ENCODE measurements around the gene HOXC4.
A peak's percentile ranks its signal among the peaks of the same experiment; 100 is the strongest.

Gene HOXC4

GRCh38 chr12:54053751-54054741, at the start of gene HOXC4:
HOXC4 (plus strand) TSS chr12:54053835; CDS start chr12:54053923, 88 bp downstream.
- no peak for DNase-seq (ENCODE audit: low read depth in 3 of 3, low spot score in 1 of 3)

GRCh38 chr12:54004063-54004840, 49.4 kb upstream of the HOXC4 start:
- DNase-seq (ENCODE audit: low read depth in 3 of 3, low spot score in 1 of 3) = no peak

- no peak for DNase-seq (ENCODE audit: low read depth in 3 of 3, low spot score in 1 of 3)
These were observed 48.6 kb upstream of the HOXC4 start for GRCh38 chr12:54004841-54005530.

- no peak for DNase-seq (ENCODE audit: low read depth in 3 of 3, low spot score in 1 of 3)
These were observed 48.1 kb upstream of the HOXC4 start for GRCh38 chr12:54005531-54005852.

GRCh38 chr12:54005853-54006558, 47.6 kb upstream of the HOXC4 start:
- peak; percentile 54 to 84 (median 71) for DNase-seq (ENCODE audit: low read depth in 3 of 3, low spot score in 1 of 3)

GRCh38 chr12:54006559-54007220, 46.9 kb upstream of the HOXC4 start:
- no peak for DNase-seq (ENCODE audit: low read depth in 3 of 3, low spot score in 1 of 3)

- DNase-seq (ENCODE audit: low read depth in 3 of 3, low spot score in 1 of 3) = no peak
These were observed 45.9 kb upstream of the HOXC4 start for GRCh38 chr12:54007538-54008259.

- DNase-seq (ENCODE audit: low read depth in 3 of 3, low spot score in 1 of 3) = no peak
These were observed 45.4 kb upstream of the HOXC4 start for GRCh38 chr12:54008260-54008552.

GRCh38 chr12:54009171-54010052, 44.2 kb upstream of the HOXC4 start:
- no peak for DNase-seq (ENCODE audit: low read depth in 3 of 3, low spot score in 1 of 3)

GRCh38 chr12:54010053-54010971, 43.3 kb upstream of the HOXC4 start:
- no peak for DNase-seq (ENCODE audit: low read depth in 3 of 3, low spot score in 1 of 3)

GRCh38 chr12:54010972-54011664, 42.5 kb upstream of the HOXC4 start:
- DNase-seq (ENCODE audit: low read depth in 3 of 3, low spot score in 1 of 3) = no peak

- DNase-seq (ENCODE audit: low read depth in 3 of 3, low spot score in 1 of 3) = no peak
These were observed 41.7 kb upstream of the HOXC4 start for GRCh38 chr12:54011665-54012532.

GRCh38 chr12:54012631-54013409, 40.8 kb upstream of the HOXC4 start:
- DNase-seq (ENCODE audit: low read depth in 3 of 3, low spot score in 1 of 3) = no peak

- no peak for DNase-seq (ENCODE audit: low read depth in 3 of 3, low spot score in 1 of 3)
These were observed 39.1 kb upstream of the HOXC4 start for GRCh38 chr12:54014377-54015017.

Measured in stimulated activated CD4-positive, alpha-beta T cell treated with anti-CD3 and anti-CD28 coated beads, TNF-alpha, amount 100 ng/mL, for 1 hour (primary cell).